ENCODE results near the gene AAMP.

DNA sequence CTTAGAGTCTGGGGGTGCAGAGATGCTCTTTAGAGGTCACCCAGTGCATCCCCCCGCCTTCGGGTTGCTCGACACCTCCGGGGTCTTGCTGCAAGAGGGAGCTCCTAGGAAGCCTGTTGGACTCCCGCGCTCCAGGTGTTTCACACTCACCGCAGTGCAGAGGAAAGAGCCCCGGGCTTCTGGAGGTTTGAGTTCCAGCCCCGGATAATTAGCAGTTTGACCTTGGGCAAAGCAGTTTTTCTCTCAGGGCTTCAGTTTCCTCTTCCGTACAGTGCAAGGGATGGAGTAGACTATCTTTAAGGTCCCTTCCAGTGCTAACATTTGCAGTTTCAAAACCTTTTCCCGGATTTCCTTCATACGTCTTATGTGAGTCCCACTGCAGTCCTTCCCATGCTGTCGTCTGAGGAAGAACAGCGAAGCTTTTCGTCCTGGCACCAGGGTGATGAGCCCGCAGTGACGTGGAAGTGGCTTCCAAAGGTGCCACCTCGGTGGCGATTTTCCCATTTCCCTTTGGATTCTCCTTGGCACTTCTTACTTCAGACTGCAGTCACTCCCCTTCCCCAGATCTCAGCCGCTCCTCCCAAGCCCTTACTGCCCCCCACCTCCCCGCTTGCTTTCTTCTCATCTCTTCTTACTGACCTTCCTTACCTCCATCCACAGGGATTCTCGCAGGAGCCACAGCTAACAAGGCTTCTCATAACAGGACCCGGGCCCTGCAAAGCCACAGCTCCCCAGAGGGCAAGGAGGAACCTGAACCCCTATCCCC is 967 bp upstream of the AAMP start:
- TF ChIP-seq, protein P1, sequence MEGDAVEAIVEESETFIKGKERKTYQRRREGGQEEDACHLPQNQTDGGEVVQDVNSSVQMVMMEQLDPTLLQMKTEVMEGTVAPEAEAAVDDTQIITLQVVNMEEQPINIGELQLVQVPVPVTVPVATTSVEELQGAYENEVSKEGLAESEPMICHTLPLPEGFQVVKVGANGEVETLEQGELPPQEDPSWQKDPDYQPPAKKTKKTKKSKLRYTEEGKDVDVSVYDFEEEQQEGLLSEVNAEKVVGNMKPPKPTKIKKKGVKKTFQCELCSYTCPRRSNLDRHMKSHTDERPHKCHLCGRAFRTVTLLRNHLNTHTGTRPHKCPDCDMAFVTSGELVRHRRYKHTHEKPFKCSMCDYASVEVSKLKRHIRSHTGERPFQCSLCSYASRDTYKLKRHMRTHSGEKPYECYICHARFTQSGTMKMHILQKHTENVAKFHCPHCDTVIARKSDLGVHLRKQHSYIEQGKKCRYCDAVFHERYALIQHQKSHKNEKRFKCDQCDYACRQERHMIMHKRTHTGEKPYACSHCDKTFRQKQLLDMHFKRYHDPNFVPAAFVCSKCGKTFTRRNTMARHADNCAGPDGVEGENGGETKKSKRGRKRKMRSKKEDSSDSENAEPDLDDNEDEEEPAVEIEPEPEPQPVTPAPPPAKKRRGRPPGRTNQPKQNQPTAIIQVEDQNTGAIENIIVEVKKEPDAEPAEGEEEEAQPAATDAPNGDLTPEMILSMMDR (IDR thresholded peaks at IDR 0.05), result no peak
- TF ChIP-seq EP300 (IDR thresholded peaks at IDR 0.05) (no peak), POLR2A (IDR thresholded peaks at IDR 0.05) (no peak)
